GM18870 (cell line): Measurements from ENCODE around the gene ATP13A3.

Experiments
- ATAC-seq: cut with Tn5 transposase; IDR thresholded peaks from one replicate; pipeline ENCODE4 v1.9.1; 2021; ENCODE audit warnings: moderate library complexity; ENCODE audit not compliant: unreplicated experiment

The ATP13A3 gene

DNA sequence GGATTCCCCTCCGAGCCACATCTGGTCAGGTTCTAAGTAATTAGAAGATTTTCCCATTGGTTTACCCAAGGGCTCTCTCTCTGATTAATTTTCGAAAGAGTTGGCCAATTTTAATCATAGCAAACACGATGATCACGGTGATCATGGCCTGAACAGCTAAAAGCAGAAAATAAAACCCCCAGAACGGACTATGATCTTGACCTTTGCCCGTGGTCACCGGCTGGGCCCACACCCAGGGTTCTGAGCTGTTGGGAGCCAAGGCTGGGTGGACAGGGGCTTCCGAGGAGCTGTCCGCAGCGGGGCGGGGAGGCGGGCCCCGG is 90.3 kb downstream of the ATP13A3 start:
- ATAC-seq: no peak

- no peak for ATAC-seq
These were observed 90.8 kb downstream of the ATP13A3 start for GRCh38 chr3:194395778-194396538.

DNA sequence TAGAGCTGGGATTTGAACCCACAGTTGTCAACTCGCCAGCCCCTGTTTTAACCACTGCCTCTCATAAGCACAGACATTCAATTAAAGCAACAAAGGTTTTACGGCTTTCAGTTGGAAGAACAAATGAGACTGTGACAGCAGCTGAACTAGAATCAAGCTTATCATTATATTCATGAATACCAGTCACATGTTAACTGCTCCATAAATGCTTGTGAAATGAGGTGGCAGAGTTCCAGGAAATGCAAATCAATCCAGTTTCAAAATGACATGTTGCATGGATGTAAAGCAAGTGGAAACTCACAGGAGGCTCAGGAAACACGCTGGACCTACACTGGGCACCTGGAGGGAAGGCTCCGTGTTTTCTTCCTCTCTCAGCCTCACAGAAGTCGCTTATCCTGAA is 91.6 kb downstream of the ATP13A3 start:
- no peak for ATAC-seq

DNA sequence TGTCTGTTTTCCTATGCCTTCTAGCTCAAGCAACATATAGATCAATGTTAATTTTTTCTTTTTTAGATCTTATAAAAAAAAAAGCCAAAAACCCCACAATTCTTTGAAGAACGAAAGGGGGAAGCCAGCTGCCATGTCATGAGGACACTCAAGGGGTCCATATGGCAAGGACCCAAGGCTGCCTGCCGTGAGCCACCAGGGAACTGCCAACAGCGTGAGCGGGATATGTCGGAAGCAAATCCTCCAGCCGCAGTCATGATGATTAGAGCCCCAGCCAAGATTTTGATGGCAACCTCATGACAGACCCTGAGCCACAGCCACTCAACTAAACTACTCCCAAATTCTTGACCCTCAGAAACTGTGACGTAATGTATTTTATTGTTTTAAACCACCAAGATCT is 94.2 kb downstream of the ATP13A3 start:
- ATAC-seq: no peak

DNA sequence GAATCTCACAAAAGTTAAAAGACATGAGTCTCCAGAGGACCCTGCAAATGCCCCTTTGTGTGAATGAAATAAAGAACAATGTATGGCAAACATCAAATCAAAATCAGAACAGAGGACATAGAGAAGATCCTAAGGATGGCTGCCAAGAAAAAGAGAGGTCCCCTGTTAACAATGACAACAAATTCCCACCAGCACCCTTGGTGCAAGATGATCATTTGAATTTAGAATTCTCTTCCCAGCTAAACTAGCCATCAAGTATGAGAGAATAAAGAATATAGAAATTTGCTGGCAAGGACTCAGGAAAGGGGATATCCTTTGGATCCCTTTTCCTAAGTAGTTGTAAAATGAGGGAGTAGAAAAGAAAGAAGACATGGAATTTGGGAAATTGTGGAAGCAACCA is 96.0 kb downstream of the ATP13A3 start:
- ATAC-seq: no peak

DNA sequence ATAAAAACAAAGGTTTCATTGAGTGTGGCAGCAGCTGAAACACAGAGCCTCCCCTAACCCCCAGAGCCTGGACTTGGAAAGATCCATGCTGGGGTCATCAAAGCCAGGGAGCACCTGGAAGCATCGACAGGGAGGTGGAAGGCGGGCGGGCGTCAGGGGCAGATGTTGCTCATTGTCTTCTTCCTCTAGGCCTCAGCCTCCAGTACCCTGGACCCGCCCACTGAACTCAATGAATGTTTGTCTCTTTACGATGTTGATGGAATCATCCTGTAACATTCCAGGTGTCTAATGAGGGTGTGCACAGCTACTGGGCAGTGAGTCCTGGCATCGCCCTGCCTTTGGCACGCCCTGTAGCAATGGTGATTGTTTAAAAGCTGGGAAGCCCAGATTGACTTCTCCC is 97.5 kb downstream of the ATP13A3 start:
- no peak for ATAC-seq

DNA sequence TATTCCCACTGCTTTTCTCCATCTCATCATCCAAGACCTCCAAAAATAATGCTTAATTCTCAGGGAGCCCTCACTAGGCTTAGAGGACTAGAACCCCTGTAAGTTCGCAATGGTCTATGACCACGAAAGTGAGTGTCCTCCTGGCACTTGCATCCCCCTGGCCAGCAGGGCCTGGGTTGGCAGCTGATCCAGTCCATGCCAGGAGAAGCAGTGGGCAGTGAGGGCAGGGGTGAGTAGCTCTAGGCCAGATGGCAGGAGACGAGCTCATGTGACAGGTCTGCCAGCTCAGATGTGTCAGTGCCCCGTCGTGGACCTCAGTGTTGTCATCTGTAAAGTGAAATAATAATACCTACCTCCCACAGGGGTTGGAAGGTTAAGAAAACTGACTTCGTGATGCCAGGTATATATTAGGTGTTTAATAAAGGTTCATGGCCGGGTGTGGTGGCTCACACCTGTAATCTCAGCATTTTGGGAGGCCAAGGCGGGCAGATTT is 98.8 kb downstream of the ATP13A3 start:
- ATAC-seq: no peak

GRCh38 chr3:194387276-194387675 is 99.5 kb downstream of the ATP13A3 start:
- no peak for ATAC-seq

- no peak for ATAC-seq
These were observed 100.2 kb downstream of the ATP13A3 start for GRCh38 chr3:194386648-194387047.

- ATAC-seq: no peak
These were observed 100.7 kb downstream of the ATP13A3 start for GRCh38 chr3:194386066-194386465.

GRCh38 chr3:194384569-194385001 is 102.2 kb downstream of the ATP13A3 start:
- ATAC-seq: no peak

GRCh38 chr3:194384156-194384555 is 102.6 kb downstream of the ATP13A3 start:
- no peak for ATAC-seq

DNA sequence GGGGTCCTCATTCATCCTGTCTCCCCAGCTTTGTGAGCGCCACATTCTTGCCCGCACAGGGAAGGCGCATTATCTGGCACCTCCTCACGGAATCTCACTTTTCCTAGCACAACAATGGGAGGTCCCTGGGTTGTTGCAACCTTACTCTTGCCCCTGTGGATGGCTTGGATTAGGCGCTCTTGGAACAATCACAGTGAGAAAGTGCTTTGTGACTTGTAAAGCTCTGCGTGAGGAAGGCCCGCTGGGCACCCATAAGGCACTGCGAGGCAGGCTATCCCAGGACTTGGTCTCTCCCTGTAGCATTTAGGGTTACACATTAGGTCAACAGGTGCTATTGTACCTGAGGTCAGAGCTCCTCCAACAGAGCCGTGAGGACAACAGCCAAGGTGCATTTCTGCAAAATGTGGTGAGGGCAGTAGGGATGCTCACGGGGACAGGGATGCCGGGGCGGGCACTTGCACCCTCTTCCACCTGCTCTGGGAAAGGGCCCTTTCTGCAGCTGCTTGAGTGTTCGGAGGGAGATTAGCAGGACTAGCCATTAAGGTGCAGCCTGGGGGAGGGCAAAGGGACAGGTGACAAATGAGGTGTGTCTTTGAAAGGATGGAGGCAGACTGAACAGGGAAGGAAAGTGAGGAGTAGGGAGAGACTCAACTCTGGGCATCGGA is 103.4 kb downstream of the ATP13A3 start:
- ATAC-seq: no peak

DNA sequence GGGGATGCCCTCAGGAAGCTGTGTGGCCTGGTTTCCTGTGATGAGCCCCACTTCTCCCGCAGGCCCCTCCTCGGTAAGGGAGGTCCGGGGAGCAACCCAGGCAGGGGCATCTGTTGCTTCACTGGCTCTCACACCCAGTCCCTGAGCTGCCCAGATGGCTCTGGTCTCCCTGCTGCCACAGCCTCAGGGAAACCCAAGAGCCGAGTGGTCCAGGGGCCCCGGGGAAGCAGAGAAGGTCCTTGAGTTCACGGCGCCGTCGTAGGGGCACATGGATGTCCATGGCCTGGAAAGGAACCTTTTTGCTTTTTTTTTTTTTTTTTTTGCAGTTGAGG is 103.9 kb downstream of the ATP13A3 start:
- ATAC-seq: no peak

DNA sequence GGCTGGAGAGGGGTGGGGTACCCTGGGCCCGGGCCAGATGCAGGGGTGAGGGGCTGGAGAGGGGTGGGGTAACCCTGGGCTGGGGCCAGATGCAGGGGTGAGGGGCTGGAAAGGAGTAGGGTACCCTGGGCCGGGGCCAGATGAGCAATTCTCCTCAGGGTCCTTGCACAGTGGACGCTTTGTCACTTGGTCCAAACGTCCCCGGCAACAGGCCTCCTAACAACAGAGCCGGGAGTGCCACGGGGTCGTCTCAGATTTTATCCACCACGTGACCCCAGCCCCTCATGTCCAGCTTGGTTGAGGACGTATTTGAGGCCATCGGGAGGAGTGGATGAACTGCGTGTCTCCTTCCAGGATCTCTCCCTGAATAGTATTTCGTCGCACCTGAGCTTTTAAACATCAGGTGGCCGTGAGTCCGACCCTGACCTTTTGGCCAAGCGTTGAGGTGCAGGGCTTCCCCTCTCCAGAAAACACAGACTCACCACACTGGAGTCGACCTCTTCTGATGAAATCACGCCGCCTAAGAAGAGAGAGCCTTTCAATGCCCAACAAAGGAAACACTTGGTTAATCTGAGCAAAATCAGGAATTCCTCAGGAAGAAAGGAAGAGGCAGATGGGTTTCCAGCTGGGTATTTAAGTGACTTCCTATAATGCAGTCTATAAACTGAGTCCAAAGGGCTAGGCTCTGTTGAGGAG is 104.5 kb downstream of the ATP13A3 start:
- ATAC-seq: no peak

DNA sequence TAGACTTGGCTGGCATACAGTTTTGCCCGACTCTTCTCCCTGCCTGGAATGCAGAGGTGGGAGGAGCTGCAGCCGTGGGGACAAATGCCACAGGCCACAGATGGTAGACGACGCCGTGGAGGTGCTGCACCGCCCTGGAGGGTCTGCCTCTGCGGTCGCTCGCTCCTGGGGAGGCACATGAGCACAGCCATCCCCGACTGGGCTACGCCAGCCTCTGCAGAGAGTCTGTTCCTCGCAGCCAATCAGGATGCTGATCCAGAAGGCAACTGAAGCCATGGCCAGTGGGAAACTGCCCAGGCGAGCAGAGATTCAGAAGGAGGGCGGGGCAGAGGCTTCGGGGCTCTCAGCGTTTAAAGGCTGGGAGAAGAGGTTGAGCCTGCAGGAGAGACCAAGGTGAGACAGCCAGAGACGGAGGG is 105.3 kb downstream of the ATP13A3 start:
- no peak for ATAC-seq

GRCh38 chr3:194380326-194380725 is 106.5 kb downstream of the ATP13A3 start:
- no peak for ATAC-seq

DNA sequence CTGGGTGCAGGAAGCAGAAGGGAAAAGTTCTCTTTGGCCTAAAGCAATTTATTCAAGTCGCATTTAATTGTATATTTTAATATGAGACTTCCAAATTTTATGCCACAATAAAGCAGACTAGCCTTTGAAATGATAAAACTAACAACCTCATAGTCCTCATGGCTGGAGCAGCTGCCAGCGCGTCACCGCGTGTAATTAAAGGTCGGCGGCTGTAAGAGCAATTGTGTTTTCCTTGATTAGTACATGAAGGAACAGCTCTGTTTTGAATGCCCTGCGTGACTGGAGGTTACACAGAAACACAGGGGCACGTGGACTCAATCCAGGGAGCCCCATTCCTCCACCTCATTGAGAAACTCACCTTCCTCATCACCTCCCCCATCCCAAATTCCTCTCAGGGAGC is 107.2 kb downstream of the ATP13A3 start:
- ATAC-seq: no peak

DNA sequence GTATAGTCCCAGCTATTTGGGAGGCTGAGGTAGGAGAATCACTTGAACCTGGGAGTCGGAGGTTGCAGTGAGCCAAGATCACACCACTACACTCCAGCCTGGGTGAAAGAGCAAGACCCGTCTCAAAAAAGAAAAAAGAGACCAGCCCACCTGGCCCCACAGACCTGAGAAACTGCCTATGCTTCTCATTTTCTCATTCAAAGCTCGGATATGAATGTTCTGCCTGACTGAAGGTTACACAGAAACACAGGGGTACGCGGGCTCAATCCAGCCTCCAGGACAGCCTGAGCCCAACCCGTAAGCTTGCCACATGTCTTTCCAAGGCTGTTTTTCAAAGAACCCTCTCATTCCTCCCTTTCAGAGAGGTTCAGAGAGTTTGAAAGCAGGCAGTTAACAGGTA is 107.6 kb downstream of the ATP13A3 start:
- ATAC-seq: no peak

DNA sequence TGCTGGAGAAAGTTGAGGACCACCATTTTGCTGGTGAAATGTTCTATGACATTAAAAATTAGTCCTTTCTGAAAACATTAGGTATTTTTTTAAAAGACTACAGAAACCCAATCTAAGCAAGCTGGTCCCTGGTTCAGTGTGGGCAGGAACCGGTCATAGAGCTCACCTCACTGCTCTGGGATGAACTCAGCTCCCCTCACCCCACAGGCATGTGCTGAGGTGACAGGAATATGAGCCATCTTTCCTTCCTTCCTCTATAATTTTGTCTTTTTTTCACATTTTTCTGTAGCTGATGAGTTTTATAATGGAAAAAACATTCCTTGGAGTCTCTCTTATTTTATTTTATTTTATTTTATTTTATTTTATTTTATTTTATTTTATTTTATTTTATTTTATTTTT is 109.1 kb downstream of the ATP13A3 start:
- ATAC-seq: no peak

GRCh38 chr3:194376241-194376560 is 110.6 kb downstream of the ATP13A3 start:
- no peak for ATAC-seq
